Activated B cell treated with CpG ODN at 0.5 μM for 24 hours (primary cell): ENCODE measurements around the gene POLK. TPM values are rescaled to one million over a fixed set of nuclear protein-coding genes. Genes with fewer than 3 reads are reported as not detected.
A peak's percentile ranks its signal among the peaks of the same experiment; 100 is the strongest.
"Not testable (repeated sequence)": the region's sequence is repeated elsewhere in the genome, so short reads cannot be mapped to it uniquely, and the experiment has no call there.

ENCODE experiments used
- ATAC-seq: fragments of 200-7000 bp; cut with Tn5 transposase; one replicate; pipeline ENCODE4 v1.10.0; 2021; ENCODE audit warnings: low read depth, mild to moderate bottlenecking, moderate library complexity
- CTCF ChIA-PET: fragments of 350-600 bp; sonication (Branson Sonifier 250); formaldehyde crosslinking; loops from one replicate; lab custom pipeline; 2021; ENCODE audit warnings: antibody characterized with exemption; lab: Charles Lee
- POLR2A ChIA-PET: fragments of 350-600 bp; sonication (Branson Sonifier 250); formaldehyde crosslinking; loops from one replicate; lab custom pipeline; 2021; ENCODE audit warnings: antibody characterized with exemption; lab: Charles Lee
- DNase-seq: peaks from one replicate; pipeline ENCODE4 v3.0.0; 2022
- H3K27ac Mint-ChIP-seq: one replicate; pipeline ENCODE4 v1.8.0; 2020; ENCODE audit warnings: mixed read lengths
- H3K27me3 Mint-ChIP-seq: one replicate; pipeline ENCODE4 v1.8.0; 2021; ENCODE audit warnings: mixed read lengths
- H3K36me3 Mint-ChIP-seq: one replicate; pipeline ENCODE4 v1.8.0; 2021; ENCODE audit warnings: low read depth, mixed read lengths
- H3K4me1 Mint-ChIP-seq: one replicate; pipeline ENCODE4 v1.8.0; 2021; ENCODE audit warnings: mixed read lengths
- H3K4me3 Mint-ChIP-seq: one replicate; pipeline ENCODE4 v1.8.0; 2020; ENCODE audit warnings: mild to moderate bottlenecking, mixed read lengths
- H3K9me3 Mint-ChIP-seq: one replicate; pipeline ENCODE4 v1.8.0; 2020; ENCODE audit warnings: mixed read lengths
- intact Hi-C: fragments of 100-400 bp; cut with micrococcal nuclease; formaldehyde crosslinking; loops from one replicate; pipeline ENCODE4 v1.15.1; 2024
- total RNA-seq: library from RNA; stranded (reverse); gene quantifications from 2 replicates; pipeline ENCODE4 v1.2.3, GENCODE V29; 2022
- TF ChIP-seq, protein P1 (sequence below): fragments of 200-600 bp; IDR thresholded peaks from one replicate; pipeline ENCODE4 v1.8.0; 2022; ENCODE audit warnings: antibody characterized with exemption, mild to moderate bottlenecking

The POLK gene
- total RNA-seq, 1 donor from 2014 or later: 34.0 TPM

DNA sequence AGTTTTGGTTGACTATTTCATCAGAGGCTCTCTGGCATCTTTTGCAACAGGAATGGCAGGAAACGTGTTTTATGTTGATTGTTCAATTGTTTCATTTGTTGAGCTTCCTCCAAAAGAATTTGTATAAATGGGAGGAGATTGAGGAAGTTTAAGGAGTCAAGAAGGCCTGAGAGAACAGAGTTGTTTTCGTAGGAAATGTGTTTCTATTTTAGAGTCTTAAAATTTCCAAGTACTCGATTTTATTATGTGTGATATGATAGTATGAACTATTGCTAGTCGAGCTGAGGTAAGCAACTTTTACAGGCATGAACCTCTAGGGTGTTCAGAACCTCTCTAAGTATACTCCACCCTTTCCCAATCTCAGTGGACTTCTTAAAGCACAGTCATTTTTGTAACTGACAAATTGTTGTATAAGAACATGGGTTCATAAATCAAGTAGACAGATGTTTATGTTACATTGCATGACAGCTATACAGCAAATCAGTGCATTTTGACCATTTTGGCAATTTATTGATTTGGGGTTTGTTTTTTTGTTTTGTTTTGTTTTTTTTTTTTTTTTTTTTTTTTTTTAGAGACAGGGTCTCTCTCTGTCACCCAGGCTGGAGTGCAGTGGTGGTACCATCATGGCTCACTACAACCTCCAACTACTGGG, 47.4 kb downstream of the POLK start:
- ChIA-PET CTCF (interaction anchor here (0.8 kb wide), 1 partner anchor 26 kb away, joined by 3 read pairs; no protein-coding TSS in a partner anchor), POLR2A (no interaction called here)
- peaks cover 5% of the 10 kb centered on the region for H3K4me1 Mint-ChIP-seq
- H3K27ac Mint-ChIP-seq: no peak overlapping the region
- no peak for DNase-seq
- H3K9me3 Mint-ChIP-seq: peaks cover 18% of the 10 kb centered on the region
- ATAC-seq: no peak
- TF ChIP-seq, protein P1, sequence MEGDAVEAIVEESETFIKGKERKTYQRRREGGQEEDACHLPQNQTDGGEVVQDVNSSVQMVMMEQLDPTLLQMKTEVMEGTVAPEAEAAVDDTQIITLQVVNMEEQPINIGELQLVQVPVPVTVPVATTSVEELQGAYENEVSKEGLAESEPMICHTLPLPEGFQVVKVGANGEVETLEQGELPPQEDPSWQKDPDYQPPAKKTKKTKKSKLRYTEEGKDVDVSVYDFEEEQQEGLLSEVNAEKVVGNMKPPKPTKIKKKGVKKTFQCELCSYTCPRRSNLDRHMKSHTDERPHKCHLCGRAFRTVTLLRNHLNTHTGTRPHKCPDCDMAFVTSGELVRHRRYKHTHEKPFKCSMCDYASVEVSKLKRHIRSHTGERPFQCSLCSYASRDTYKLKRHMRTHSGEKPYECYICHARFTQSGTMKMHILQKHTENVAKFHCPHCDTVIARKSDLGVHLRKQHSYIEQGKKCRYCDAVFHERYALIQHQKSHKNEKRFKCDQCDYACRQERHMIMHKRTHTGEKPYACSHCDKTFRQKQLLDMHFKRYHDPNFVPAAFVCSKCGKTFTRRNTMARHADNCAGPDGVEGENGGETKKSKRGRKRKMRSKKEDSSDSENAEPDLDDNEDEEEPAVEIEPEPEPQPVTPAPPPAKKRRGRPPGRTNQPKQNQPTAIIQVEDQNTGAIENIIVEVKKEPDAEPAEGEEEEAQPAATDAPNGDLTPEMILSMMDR: no peak
- no peaks in the 10 kb centered on the region for H3K27me3 Mint-ChIP-seq
- no peak overlapping the region for H3K4me3 Mint-ChIP-seq
- H3K36me3 Mint-ChIP-seq: peaks cover 73% of the 10 kb centered on the region
- intact Hi-C loops: loop anchor here (2.0 kb wide), 1 partner anchor 16 kb away; no protein-coding TSS in a partner anchor

DNA sequence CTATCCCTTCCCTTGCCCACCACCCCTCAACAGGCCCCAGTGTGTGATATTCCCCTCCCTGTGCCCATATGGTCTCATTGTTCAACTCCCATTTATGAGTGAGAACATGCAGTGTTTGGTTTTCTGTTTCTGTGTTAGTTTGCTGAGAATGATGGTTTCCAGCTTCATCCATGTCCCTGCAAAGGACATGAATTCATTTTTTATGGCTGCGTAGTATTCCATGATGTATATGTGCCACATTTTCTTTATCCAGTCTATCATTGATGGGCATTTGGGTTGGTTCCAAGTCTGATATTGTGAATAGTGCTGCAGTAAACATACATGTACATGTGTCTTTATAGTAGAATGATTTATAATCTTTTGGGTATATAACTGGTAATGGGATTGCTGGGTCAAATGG, 49.0 kb downstream of the POLK start:
- POLR2A ChIA-PET: interaction anchor here (0.8 kb wide), 1 partner anchor 49 kb away, joined by 4 read pairs; the partner anchor contains the start of gene POLK
- H3K4me3 Mint-ChIP-seq, ATAC-seq, H3K27me3 Mint-ChIP-seq, intact Hi-C loops, CTCF ChIA-PET, H3K27ac Mint-ChIP-seq, DNase-seq: not testable (repeated sequence)
- peaks cover 13% of the 10 kb centered on the region for H3K4me1 Mint-ChIP-seq
- peaks cover 19% of the 10 kb centered on the region for H3K9me3 Mint-ChIP-seq
- H3K36me3 Mint-ChIP-seq: peaks cover 72% of the 10 kb centered on the region

DNA sequence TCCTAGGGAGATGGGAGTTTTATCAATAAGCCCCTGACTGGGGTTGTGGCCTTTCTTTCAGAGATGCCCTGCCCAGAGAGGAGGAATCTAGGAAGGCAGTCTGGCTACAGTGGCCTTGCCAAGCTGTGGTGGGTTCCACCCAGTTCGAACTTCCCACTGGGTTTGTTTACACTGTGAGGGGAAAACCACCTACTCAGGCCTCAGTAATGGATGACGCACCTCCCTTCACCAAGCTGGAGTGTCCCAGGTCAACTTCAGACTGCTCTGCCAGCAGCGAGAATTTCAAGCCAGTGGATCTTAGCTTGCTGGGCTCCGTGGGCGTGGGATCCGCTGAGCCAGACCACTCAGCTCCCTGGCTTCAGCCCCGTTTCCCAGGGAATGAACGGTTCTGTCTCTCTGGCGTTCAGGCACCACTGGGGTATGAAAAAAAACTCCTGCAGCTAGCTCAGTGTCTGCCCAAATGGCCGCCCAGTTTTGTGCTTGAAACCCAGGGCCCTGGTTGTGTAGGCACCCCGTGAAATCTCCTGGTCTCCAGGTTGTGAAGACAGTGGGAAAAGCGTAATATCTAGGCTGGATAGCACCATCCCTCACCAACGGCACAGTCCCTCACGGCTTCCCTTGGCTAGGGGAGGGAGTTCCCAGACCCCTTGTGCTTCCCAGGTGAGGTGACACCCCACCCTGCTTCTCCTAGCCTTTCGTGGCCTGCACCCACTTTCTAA, 54.5 kb downstream of the POLK start:
- POLR2A ChIA-PET: interaction anchor here (0.6 to 2.0 kb wide), 4 partner anchors 9 to 55 kb away, joined by 3 to 7 read pairs (median 5); partner anchors contain the start of genes CERT1 and POLK
- CTCF ChIA-PET, H3K27me3 Mint-ChIP-seq, DNase-seq, ATAC-seq: not testable (repeated sequence)
- Mint-ChIP-seq H3K4me3 (peak overlapping the region; percentile 76), H3K36me3 (peaks cover 46% of the 10 kb centered on the region), H3K9me3 (peaks cover 14% of the 10 kb centered on the region), H3K4me1 (peaks cover 39% of the 10 kb centered on the region), H3K27ac (peak overlapping the region; percentile 88)
- intact Hi-C loops: loop anchor here (1.0 to 2.0 kb wide), 4 partner anchors 15 to 151 kb away; partner anchors contain the start of genes CERT1, POC5 and POLK

DNA sequence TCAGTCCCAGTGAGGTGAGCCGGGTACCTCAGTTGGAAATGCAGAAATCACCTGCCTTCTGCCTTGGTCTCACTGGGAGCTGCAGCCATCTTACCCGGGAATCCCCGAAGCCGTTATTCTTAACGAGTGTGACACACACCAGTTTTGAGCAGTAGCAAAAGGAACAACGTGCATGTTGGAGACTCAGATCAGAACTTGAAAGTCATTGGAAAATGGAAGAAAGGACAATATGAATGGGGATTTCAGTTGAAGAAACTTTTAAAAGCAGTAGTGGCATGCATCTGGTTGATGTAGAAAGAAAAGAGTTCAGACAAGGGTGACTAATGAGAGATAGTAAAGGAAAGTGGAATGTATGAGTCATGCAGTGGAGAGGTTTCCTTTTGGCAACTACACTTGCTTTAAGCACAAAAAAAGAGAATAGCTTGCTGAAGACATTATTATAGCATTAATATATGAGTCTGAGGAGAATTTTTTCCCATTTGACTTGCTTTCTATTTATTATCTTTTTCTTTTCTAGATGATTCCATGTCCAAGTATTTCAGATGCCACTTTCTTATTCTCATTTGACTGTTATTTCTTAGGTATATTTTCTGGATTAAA, 55.1 kb downstream of the POLK start:
- ChIA-PET CTCF (no interaction called here), POLR2A (interaction anchor here (0.9 to 2.0 kb wide), 6 partner anchors 9 to 151 kb away, joined by 3 to 7 read pairs (median 4); partner anchors contain the start of genes CERT1, POC5 and POLK)
- peaks cover 46% of the 10 kb centered on the region for H3K4me1 Mint-ChIP-seq
- TF ChIP-seq, protein P1: no peak
- H3K36me3 Mint-ChIP-seq: peaks cover 43% of the 10 kb centered on the region
- peak overlapping the region; percentile 76 for H3K4me3 Mint-ChIP-seq
- H3K27ac Mint-ChIP-seq: peak overlapping the region; percentile 88
- no peak for DNase-seq
- peak; percentile 83 for ATAC-seq
- H3K27me3 Mint-ChIP-seq: no peaks in the 10 kb centered on the region
- peaks cover 11% of the 10 kb centered on the region for H3K9me3 Mint-ChIP-seq
- intact Hi-C loops: loop anchor here (1.0 to 2.0 kb wide), 5 partner anchors 8 to 150 kb away; partner anchors contain the start of genes CERT1, POC5 and POLK

DNA sequence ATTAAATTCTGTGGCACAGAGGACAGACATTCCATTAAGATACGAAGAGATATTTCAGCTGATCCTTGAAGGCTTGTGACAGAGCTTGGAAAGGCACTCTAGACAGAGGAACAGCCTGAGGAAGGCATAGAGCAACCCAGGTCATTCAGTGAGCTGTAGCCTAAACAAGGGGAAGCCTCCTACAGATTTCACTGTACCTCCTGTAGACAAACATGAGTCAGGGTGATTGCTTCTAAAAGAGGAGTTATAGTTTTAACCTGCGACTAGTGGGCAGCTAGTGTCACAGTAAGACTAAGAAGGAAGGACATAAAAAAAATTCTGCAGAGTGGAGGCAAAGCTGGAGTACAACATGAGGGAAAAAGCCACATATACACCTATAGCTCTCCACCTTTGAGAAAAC, 56.0 kb downstream of the POLK start:
- ChIA-PET CTCF (interaction anchor here (1.3 kb wide), 1 partner anchor 14 kb away, joined by 3 read pairs; no protein-coding TSS in a partner anchor), POLR2A (interaction anchor here (0.9 to 1.0 kb wide), 3 partner anchors 56 to 231 kb away, joined by 3 to 4 read pairs (median 3); partner anchors contain the start of genes CERT1, HMGCR, POC5 and POLK)
- Mint-ChIP-seq H3K27me3 (no peaks in the 10 kb centered on the region), H3K36me3 (peaks cover 38% of the 10 kb centered on the region), H3K4me3 (no peak overlapping the region), H3K27ac (peak overlapping the region; percentile 88), H3K9me3 (peaks cover 9% of the 10 kb centered on the region), H3K4me1 (peaks cover 51% of the 10 kb centered on the region)
- intact Hi-C loops: loop anchor here (1.0 to 2.0 kb wide), 4 partner anchors 8 to 149 kb away; partner anchors contain the start of gene POC5
- ATAC-seq (no peak), DNase-seq (no peak)
- TF ChIP-seq, protein P1: no peak
